Peyer's patch (tissue), 4 donors: ENCODE results near the gene SNRPA.

Source experiments
- CTCF ChIP-seq, 6 experiments: fragments of 450-650 bp in 4 of 6; fragments of 200-600 bp in 2 of 6; sonication (generic) in 1 of 6; IDR thresholded peaks; one replicate each; pipeline ENCODE4 v1.5.1; 2017 to 2019; ENCODE audit warnings: antibody characterized with exemption in 6 of 6, mild to moderate bottlenecking in 3 of 6, moderate library complexity in 1 of 6
- POLR2A ChIP-seq, 2 donors: fragments of 450-650 bp; IDR thresholded peaks; one replicate each; pipeline ENCODE4 v1.5.1; 2017; ENCODE audit warnings: antibody characterized with exemption in 2 of 2, mild to moderate bottlenecking in 2 of 2, moderate library complexity in 2 of 2

GRCh38 chr19:40742477-40742876, 8.5 kb upstream of the SNRPA start:
- TF ChIP-seq CTCF (IDR thresholded peaks at IDR 0.05) (peak in 1 of 6 experiments; percentile 7), POLR2A (IDR thresholded peaks at IDR 0.05) (no peak)
